ENCODE measurements around the gene CER1. TPM values are rescaled to one million over a fixed set of nuclear protein-coding genes. Genes with fewer than 3 reads are reported as not detected.
A peak's percentile ranks its signal among the peaks of the same experiment; 100 is the strongest.

CER1 gene
- total RNA-seq, 1 experiment from 2014 or later: not detected

DNA sequence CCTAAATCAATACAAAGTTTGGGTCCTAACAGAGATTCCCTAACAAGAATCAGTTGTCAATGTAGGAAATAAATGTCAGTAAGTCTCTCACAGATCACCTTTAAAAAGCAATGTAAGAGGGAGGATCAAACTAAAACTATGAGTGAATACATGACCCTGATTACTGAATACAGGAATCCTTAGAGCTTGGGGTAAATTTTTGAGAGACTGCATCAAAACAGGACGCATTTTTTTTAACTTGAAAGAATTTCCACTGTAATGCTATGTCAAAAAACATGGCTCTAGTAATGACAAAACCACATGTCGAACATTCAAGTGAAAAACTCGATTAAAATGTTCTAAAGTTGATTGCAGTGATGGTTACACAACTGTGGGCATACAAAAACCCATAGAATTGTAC lies 51.2 kb downstream of the CER1 start:
- H3K9me3 ChIP-seq (ENCODE audit: low read length): no peaks in the 10 kb centered on the region
- H3K4me3 ChIP-seq (ENCODE audit: low read length): no peak overlapping the region
- 0 out of 2 replicates have a peak overlapping the region, but pooled peaks have one; percentile 16 for H3K4me2 ChIP-seq (ENCODE audit: low read length)
- ATAC-seq: no peak
- no peaks in the 10 kb centered on the region for H3F3A ChIP-seq (ENCODE audit: low read length, unreplicated experiment)
- TF ChIP-seq, protein P1, sequence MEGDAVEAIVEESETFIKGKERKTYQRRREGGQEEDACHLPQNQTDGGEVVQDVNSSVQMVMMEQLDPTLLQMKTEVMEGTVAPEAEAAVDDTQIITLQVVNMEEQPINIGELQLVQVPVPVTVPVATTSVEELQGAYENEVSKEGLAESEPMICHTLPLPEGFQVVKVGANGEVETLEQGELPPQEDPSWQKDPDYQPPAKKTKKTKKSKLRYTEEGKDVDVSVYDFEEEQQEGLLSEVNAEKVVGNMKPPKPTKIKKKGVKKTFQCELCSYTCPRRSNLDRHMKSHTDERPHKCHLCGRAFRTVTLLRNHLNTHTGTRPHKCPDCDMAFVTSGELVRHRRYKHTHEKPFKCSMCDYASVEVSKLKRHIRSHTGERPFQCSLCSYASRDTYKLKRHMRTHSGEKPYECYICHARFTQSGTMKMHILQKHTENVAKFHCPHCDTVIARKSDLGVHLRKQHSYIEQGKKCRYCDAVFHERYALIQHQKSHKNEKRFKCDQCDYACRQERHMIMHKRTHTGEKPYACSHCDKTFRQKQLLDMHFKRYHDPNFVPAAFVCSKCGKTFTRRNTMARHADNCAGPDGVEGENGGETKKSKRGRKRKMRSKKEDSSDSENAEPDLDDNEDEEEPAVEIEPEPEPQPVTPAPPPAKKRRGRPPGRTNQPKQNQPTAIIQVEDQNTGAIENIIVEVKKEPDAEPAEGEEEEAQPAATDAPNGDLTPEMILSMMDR (conservative IDR thresholded peaks at IDR 0.05; ENCODE audit: low read depth, low read length): no peak
- TF ChIP-seq EZH2 (IDR thresholded peaks at IDR 0.05; ENCODE audit: low read length, unreplicated experiment) (no peak), EZH2phosphoT487 (IDR thresholded peaks at IDR 0.05; ENCODE audit: borderline replicate concordance, low read length) (no peak)
- ChIA-PET CTCF (no interaction called here), POLR2A (ENCODE audit: unreplicated experiment) (no interaction called here)
- no peaks in the 10 kb centered on the region for H3K36me3 ChIP-seq (ENCODE audit: low read depth, low read length)
- intact Hi-C loops (cut with micrococcal nuclease): no loop called here
- no peak overlapping the region for H3K9ac ChIP-seq (ENCODE audit: low read length)
- no peak overlapping the region for H3K27ac ChIP-seq (ENCODE audit: low read length)
- H4K20me1 ChIP-seq (ENCODE audit: low read length): no peaks in the 10 kb centered on the region
- H3K4me1 ChIP-seq (ENCODE audit: insufficient read depth, low read length): peaks cover 11% of the 10 kb centered on the region
- H3K9me2 ChIP-seq (replicated peaks; ENCODE audit: low read length): no peaks in the 10 kb centered on the region
- H3K27me3 ChIP-seq (ENCODE audit: low read length): no peaks in the 10 kb centered on the region
- no TSS peak for BruUV-seq (replicated peaks)
- no peak for DNase-seq
- no peak overlapping the region for H2AFZ ChIP-seq (ENCODE audit: low read length)
- H3K79me2 ChIP-seq (ENCODE audit: low read length): no peaks in the 10 kb centered on the region

DNA sequence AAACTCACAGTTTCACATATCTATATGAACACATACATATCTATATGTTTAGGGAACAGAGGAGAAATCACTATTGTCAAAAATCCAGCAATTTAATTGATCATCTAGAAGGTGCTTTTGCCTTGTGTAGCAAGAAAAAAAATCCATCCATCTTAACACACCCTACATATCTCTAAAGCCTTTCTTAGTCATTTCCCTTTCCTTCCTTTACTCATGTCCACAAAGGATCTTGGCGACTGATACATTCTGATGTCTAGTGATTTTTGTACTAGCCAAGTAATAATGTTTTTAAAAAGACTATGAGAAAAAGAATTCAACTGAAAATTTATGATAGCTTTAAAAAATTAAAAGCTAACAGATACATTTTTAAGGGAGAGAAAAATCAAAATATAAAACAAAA lies 51.8 kb downstream of the CER1 start:
- H3K79me2 ChIP-seq (ENCODE audit: low read length): no peaks in the 10 kb centered on the region
- H3K9ac ChIP-seq (ENCODE audit: low read length): no peak overlapping the region
- H3K4me2 ChIP-seq (ENCODE audit: low read length): 0 out of 2 replicates have a peak overlapping the region, but pooled peaks have one; percentile 16
- no peaks in the 10 kb centered on the region for H3K36me3 ChIP-seq (ENCODE audit: low read depth, low read length)
- intact Hi-C loops (cut with micrococcal nuclease): no loop called here
- POLR2A ChIA-PET (ENCODE audit: unreplicated experiment): interaction anchor here (0.6 kb wide), 1 partner anchor 607 kb away, joined by 8 read pairs; no protein-coding TSS in a partner anchor
- H2AFZ ChIP-seq (ENCODE audit: low read length): no peak overlapping the region
- no peaks in the 10 kb centered on the region for H3K27me3 ChIP-seq (ENCODE audit: low read length)
- H3K4me1 ChIP-seq (ENCODE audit: insufficient read depth, low read length): peaks cover 11% of the 10 kb centered on the region
- TF ChIP-seq EZH2 (IDR thresholded peaks at IDR 0.05; ENCODE audit: low read length, unreplicated experiment): no peak
- peak; percentile 34 for DNase-seq
- CTCF ChIA-PET: no interaction called here
- H3K9me3 ChIP-seq (ENCODE audit: low read length): no peaks in the 10 kb centered on the region
- H3K9me2 ChIP-seq (replicated peaks; ENCODE audit: low read length): no peaks in the 10 kb centered on the region
- H3K4me3 ChIP-seq (ENCODE audit: low read length): no peak overlapping the region
- no TSS peak for BruUV-seq (replicated peaks)
- ATAC-seq: peak; percentile 77
- no peaks in the 10 kb centered on the region for H4K20me1 ChIP-seq (ENCODE audit: low read length)
- H3K27ac ChIP-seq (ENCODE audit: low read length): no peak overlapping the region
- H3F3A ChIP-seq (ENCODE audit: low read length, unreplicated experiment): no peaks in the 10 kb centered on the region

Other genes with a start within 250 kb of the CER1 start
- 6.2 and 7.6 TPM in 2 replicates for gene ZDHHC21, start 29.3 kb downstream of the CER1 start, total RNA-seq (2014; rRNA removed)
- gene FREM1, start 187.7 kb upstream of the CER1 start, total RNA-seq (2014; rRNA removed): 0.52 and 1.2 TPM in 2 replicates